A673 (cell line): ENCODE measurements around the gene CPSF7.

Source experiments
- EZH2 ChIP-seq: fragments of 200-600 bp; sonication (generic); IDR thresholded peaks from 2 replicates; pipeline ENCODE4 v1.6.1; 2017; ENCODE audit warnings: borderline replicate concordance, low read depth, mild to moderate bottlenecking, mixed read lengths, antibody characterized with exemption, low read length; ENCODE audit not compliant: poor library complexity, severe bottlenecking
- TF ChIP-seq, protein P1 (sequence below): fragments of 300-800, 200-600 bp; sonication (generic); conservative IDR thresholded peaks from 2 replicates; pipeline ENCODE4 v1.5.1; 2017; ENCODE audit warnings: low read depth, mild to moderate bottlenecking, antibody characterized with exemption, low read length, moderate library complexity, mixed read lengths

DNA sequence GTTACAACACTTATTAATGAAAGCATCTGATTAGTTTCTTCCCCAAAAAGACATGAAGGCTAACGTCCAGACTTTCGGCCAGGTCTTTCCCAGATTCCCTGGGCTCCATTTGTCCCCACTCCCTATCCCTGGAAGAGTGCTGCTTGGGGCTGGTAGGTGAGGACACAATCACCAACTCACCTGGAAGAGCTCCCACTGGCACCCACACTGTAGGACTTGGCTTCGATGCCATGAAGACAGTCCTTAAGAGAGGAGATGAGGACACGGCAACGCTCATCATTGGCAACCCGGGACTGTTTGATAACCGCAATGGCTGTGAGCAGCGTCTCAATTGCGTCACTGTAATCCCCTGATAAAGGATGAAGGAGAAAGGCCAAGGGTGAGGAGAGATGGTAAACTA, 18.2 kb downstream of the CPSF7 start:
- TF ChIP-seq, protein P1, sequence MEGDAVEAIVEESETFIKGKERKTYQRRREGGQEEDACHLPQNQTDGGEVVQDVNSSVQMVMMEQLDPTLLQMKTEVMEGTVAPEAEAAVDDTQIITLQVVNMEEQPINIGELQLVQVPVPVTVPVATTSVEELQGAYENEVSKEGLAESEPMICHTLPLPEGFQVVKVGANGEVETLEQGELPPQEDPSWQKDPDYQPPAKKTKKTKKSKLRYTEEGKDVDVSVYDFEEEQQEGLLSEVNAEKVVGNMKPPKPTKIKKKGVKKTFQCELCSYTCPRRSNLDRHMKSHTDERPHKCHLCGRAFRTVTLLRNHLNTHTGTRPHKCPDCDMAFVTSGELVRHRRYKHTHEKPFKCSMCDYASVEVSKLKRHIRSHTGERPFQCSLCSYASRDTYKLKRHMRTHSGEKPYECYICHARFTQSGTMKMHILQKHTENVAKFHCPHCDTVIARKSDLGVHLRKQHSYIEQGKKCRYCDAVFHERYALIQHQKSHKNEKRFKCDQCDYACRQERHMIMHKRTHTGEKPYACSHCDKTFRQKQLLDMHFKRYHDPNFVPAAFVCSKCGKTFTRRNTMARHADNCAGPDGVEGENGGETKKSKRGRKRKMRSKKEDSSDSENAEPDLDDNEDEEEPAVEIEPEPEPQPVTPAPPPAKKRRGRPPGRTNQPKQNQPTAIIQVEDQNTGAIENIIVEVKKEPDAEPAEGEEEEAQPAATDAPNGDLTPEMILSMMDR: no peak
- TF ChIP-seq EZH2: no peak
